Mesothelial cell of epicardium (in vitro differentiated cells): Measurements from ENCODE around the gene BIRC6. TPM values are rescaled to one million over a fixed set of nuclear protein-coding genes. Genes with fewer than 3 reads are reported as not detected.

Experiments used
- DNase-seq, 2 experiments: peaks; one replicate each; pipeline ENCODE4 v3.0.0; 2021; ENCODE audit warnings: low spot score in 2 of 2; ENCODE audit not compliant: unreplicated experiment in 2 of 2
- H3K27ac Mint-ChIP-seq: 2 replicates; pipeline ENCODE4 v1.8.0; 2021; ENCODE audit warnings: mixed read lengths
- H3K27me3 Mint-ChIP-seq: 2 replicates; pipeline ENCODE4 v1.8.0; 2021; ENCODE audit warnings: low read depth, mixed read lengths
- H3K36me3 Mint-ChIP-seq: 2 replicates; pipeline ENCODE4 v1.8.0; 2021; ENCODE audit warnings: mixed read lengths
- H3K4me1 Mint-ChIP-seq: 2 replicates; pipeline ENCODE4 v1.8.0; 2021; ENCODE audit warnings: mixed read lengths
- H3K4me3 Mint-ChIP-seq: 2 replicates; pipeline ENCODE4 v1.8.0; 2021; ENCODE audit warnings: mild to moderate bottlenecking, moderate library complexity, mixed read lengths
- H3K9me3 Mint-ChIP-seq: 2 replicates; pipeline ENCODE4 v1.8.0; 2021; ENCODE audit warnings: mixed read lengths
- CTCF ChIP-seq: fragments of 200-600 bp; sonication (generic); IDR thresholded peaks from one replicate; pipeline ENCODE4 v1.5.0; 2021; ENCODE audit warnings: antibody characterized with exemption; ENCODE audit not compliant: unreplicated experiment
- microRNA-seq: library from miRNA; unstranded; fragments of <30 nt; microRNA quantifications from one replicate; pipeline ENCODE4 v1.2.0, GENCODE V29; 2021; ENCODE audit warnings: inconsistent platforms, mixed read lengths
- total RNA-seq: library from RNA; stranded (reverse); gene quantifications from 3 replicates; pipeline ENCODE4 v1.2.1, GENCODE V29; 2021

Gene BIRC6
- total RNA-seq, 1 donor from 2014 or later, result 112 TPM

GRCh38 chr2:32656069-32656468 is 299.2 kb downstream of the BIRC6 start:
- Mint-ChIP-seq H3K27me3 (no peaks in the 10 kb centered on the region), H3K36me3 (peaks cover 34% of the 10 kb centered on the region), H3K4me3 (no peak overlapping the region), H3K4me1 (no peaks in the 10 kb centered on the region), H3K9me3 (peaks cover 4% of the 10 kb centered on the region), H3K27ac (no peak overlapping the region)
- no peak for TF ChIP-seq CTCF
- no peak for DNase-seq

- Mint-ChIP-seq H3K27me3 (no peaks in the 10 kb centered on the region), H3K4me1 (no peaks in the 10 kb centered on the region), H3K9me3 (peaks cover 4% of the 10 kb centered on the region), H3K27ac (no peak overlapping the region), H3K36me3 (peaks cover 32% of the 10 kb centered on the region), H3K4me3 (no peak overlapping the region)
- no peak for DNase-seq
- no peak for TF ChIP-seq CTCF
Observed at GRCh38 chr2:32663864-32664263, 307.0 kb downstream of the BIRC6 start.

GRCh38 chr2:32666704-32667103 is 309.9 kb downstream of the BIRC6 start:
- H3K27me3 Mint-ChIP-seq, result no peaks in the 10 kb centered on the region
- peaks cover 22% of the 10 kb centered on the region for H3K36me3 Mint-ChIP-seq
- DNase-seq, result no peak
- H3K27ac Mint-ChIP-seq, result no peak overlapping the region
- H3K9me3 Mint-ChIP-seq, result no peaks in the 10 kb centered on the region
- no peaks in the 10 kb centered on the region for H3K4me1 Mint-ChIP-seq
- no peak overlapping the region for H3K4me3 Mint-ChIP-seq
- TF ChIP-seq CTCF, result no peak

- TF ChIP-seq CTCF, result no peak
- no peaks in the 10 kb centered on the region for H3K9me3 Mint-ChIP-seq
- H3K4me3 Mint-ChIP-seq, result no peak overlapping the region
- H3K27ac Mint-ChIP-seq, result no peak overlapping the region
- H3K27me3 Mint-ChIP-seq, result no peaks in the 10 kb centered on the region
- H3K36me3 Mint-ChIP-seq, result peaks cover 28% of the 10 kb centered on the region
- H3K4me1 Mint-ChIP-seq, result no peaks in the 10 kb centered on the region
- no peak for DNase-seq
Observed at GRCh38 chr2:32668254-32668653, 311.4 kb downstream of the BIRC6 start.

Small RNA genes lying within 50 kb of the gene (microRNA-seq; reads per million reads assigned to microRNA genes)
- gene MIR4765, result not detected
- gene MIR558, result not detected

Other genes with a start within 250 kb of the BIRC6 start
- gene SLC30A6, start 191.2 kb upstream of the BIRC6 start, total RNA-seq, result 30.2 to 33.2 TPM (median 31.1 TPM) in 3 replicates
- not detected in 3 replicates for gene NLRC4, start 92.1 kb upstream of the BIRC6 start, total RNA-seq
- 38.5 to 43.4 TPM (median 42.4 TPM) in 3 replicates for gene YIPF4, start 79.1 kb upstream of the BIRC6 start, total RNA-seq